GM23248 (cell line): ENCODE results near the gene NQO2. TPM values are rescaled to one million over a fixed set of nuclear protein-coding genes. Genes with fewer than 3 reads are reported as not detected.
A peak's percentile ranks its signal among the peaks of the same experiment; 100 is the strongest.

ENCODE experiments used
- DNase-seq: peaks from one replicate; pipeline ENCODE4 v3.0.0-alpha.2; 2015
- H2AFZ ChIP-seq: fragments of 200-600 bp; sonication (generic); 2 replicates; pipeline ENCODE4 v1.6.1; 2016; ENCODE audit warnings: antibody characterized with exemption
- H3F3A ChIP-seq: fragments of 200-600 bp; sonication (generic); 2 replicates; pipeline ENCODE4 v1.6.1; 2016; ENCODE audit warnings: mild to moderate bottlenecking, antibody characterized with exemption, mixed run types; ENCODE audit not compliant: insufficient read depth
- H3K27ac ChIP-seq: fragments of 200-600 bp; sonication (generic); 2 replicates; pipeline ENCODE4 v1.5.1; 2016; ENCODE audit warnings: mild to moderate bottlenecking
- H3K27me3 ChIP-seq: fragments of 200-600 bp; sonication (generic); replicated peaks from 2 replicates; pipeline ENCODE4 v1.6.1; 2016; ENCODE audit warnings: mild to moderate bottlenecking; ENCODE audit not compliant: insufficient read depth
- H3K36me3 ChIP-seq: fragments of 200-600 bp; sonication (generic); 2 replicates; pipeline ENCODE4 v1.6.1; 2016; ENCODE audit warnings: low read depth, mild to moderate bottlenecking
- H3K4me1 ChIP-seq: fragments of 200-600 bp; sonication (generic); 2 replicates; pipeline ENCODE4 v1.6.1; 2016; ENCODE audit warnings: mild to moderate bottlenecking; ENCODE audit not compliant: insufficient read depth
- H3K4me2 ChIP-seq: fragments of 200-600 bp; sonication (generic); one replicate; pipeline ENCODE4 v1.6.1; 2016; ENCODE audit warnings: mild to moderate bottlenecking; ENCODE audit not compliant: unreplicated experiment
- H3K4me3 ChIP-seq: fragments of 200-600 bp; sonication (generic); 2 replicates; pipeline ENCODE4 v1.5.1; 2016; ENCODE audit warnings: mild to moderate bottlenecking
- H3K79me2 ChIP-seq: fragments of 200-600 bp; sonication (generic); 2 replicates; pipeline ENCODE4 v1.6.1; 2016; ENCODE audit warnings: mild to moderate bottlenecking; ENCODE audit not compliant: insufficient read depth
- H3K9ac ChIP-seq: fragments of 200-600 bp; sonication (generic); 2 replicates; pipeline ENCODE4 v1.6.1; 2016; ENCODE audit warnings: mild to moderate bottlenecking
- H3K9me2 ChIP-seq: fragments of 200-600 bp; sonication (generic); 2 replicates; pipeline ENCODE4 v1.6.1; 2016; ENCODE audit warnings: mixed run types, mild to moderate bottlenecking, moderate library complexity; ENCODE audit not compliant: insufficient read depth
- H3K9me3 ChIP-seq: fragments of 200-600 bp; sonication (generic); one replicate; pipeline ENCODE4 v1.6.1; 2017; ENCODE audit warnings: low read depth
- H4K20me1 ChIP-seq: fragments of 200-600 bp; sonication (generic); 2 replicates; pipeline ENCODE4 v1.6.0; 2016; ENCODE audit not compliant: insufficient read depth
- EZH2 ChIP-seq: fragments of 200-600 bp; sonication (generic); IDR thresholded peaks from 2 replicates; pipeline ENCODE4 v1.6.1; 2018; ENCODE audit warnings: antibody characterized with exemption, mild to moderate bottlenecking; ENCODE audit not compliant: insufficient read depth, poor library complexity, severe bottlenecking
- EZH2phosphoT487 ChIP-seq: fragments of 200-600 bp; sonication (generic); IDR thresholded peaks from 2 replicates; pipeline ENCODE4 v1.6.1; 2018; ENCODE audit warnings: antibody characterized with exemption, moderate library complexity, mild to moderate bottlenecking, low read depth; ENCODE audit not compliant: insufficient read depth
- WGBS, 2 experiments: methylation state at CpG; one replicate each; pipeline ENCODE4 v1.1.6; 2015 to 2017; ENCODE audit warnings: low lambda C conversion rate in 2 of 2, low coverage in 1 of 2; ENCODE audit errors: missing lambda C conversion rate in 2 of 2; 5-methylcytosine and 5-hydroxymethylcytosine counted together
- in situ Hi-C: fragments of 300-500 bp; cut with MboI; formaldehyde crosslinking; loops from 2 replicates; pipeline ENCODE4 v1.15.0; 2020
- polyA plus RNA-seq: library from polyadenylated mRNA; unstranded; fragments of >200 nt; fragmentation: Nextera tagmentation; extraction: Ambion mirVana; gene quantifications from 2 replicates; pipeline ENCODE4 v1.2.1, GENCODE V29; 2016
- small RNA-seq: library from RNA; depleted of rRNA; stranded (forward); fragments of <200 nt; gene quantifications from one replicate; pipeline ENCODE3, GENCODE V24; 2014; ENCODE audit warnings: low read depth, low replicate concordance
- total RNA-seq: library from RNA; depleted of rRNA; stranded (reverse); fragments of >200 nt; shearing (Covaris generic); gene quantifications from 2 replicates; pipeline ENCODE4 v1.2.3, GENCODE V29; 2014; rRNA removed

Gene NQO2
- total and polyA plus RNA-seq, 2 experiments from 2014 or later: 29.6 to 61.0 TPM

DNA sequence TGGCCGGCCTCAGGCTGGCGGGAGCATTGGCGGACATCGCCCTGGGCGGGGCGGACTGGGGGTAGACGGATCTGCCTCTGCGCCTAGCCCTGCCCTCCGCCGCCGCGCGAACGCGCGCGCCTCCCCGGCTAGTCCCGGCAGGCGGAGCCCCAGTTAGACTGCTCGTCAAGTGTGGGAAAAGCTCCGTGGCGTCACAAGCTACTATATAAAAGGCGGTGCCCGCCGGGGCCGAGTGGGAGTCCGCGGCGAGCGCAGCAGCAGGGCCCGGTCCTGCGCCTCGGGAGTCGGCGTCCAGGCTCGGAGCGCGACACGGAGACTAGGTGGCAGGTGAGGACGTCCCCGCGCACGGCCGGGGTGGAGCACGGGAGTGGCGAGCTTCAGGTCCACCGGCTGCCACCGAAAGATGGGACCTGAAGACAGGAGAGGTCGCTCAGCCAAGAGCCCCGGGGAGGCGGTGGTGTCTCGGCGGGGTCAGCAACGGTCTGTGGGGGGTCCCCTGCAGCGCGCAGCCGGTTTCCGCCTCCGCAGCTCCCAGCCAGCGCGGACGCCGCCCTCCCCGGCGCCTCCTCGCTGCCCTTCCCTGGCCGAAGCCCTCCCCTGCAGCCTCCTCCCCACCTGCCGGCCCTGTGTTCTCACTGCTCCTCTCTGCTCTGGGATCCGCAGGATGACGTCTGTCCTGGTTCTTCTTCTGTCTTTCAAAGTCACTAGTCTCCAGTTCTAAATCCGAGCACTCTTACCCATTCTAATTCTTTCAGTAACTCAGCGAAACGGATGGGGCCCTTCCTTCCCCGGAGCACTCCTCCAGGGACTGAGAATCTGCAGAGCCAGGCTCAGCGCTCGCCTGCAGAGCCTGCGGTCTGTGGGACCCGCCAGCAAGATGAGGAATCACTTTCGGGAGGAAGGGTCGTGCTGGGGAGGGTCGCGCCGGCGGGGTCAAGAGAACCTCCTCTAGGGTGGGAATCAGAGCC lies 64.3 kb downstream of the NQO2 start:
- H3K9me3 ChIP-seq: no peaks in the 10 kb centered on the region
- H3K4me1 ChIP-seq: 0 out of 2 replicates have a peak, but pooled peaks cover 4% of the 10 kb centered on the region
- H3K27me3 ChIP-seq: no peaks in the 10 kb centered on the region
- DNase-seq: peak; percentile 98
- no peaks in the 10 kb centered on the region for H3K9me2 ChIP-seq
- 1 to 2% methylated on average over 56 to 74 of the region's 85 CpGs for WGBS, 2 experiments
- H3K4me2 ChIP-seq: peak overlapping the region; percentile 79
- peak overlapping the region; percentile 77 for H3K27ac ChIP-seq
- no peaks in the 10 kb centered on the region for H3K36me3 ChIP-seq
- peak overlapping the region; percentile 77 for H2AFZ ChIP-seq
- in situ Hi-C loops: no loop called here
- H3F3A ChIP-seq: no peaks in the 10 kb centered on the region
- H4K20me1 ChIP-seq: no peaks in the 10 kb centered on the region
- TF ChIP-seq EZH2 (no peak), EZH2phosphoT487 (no peak)
- H3K9ac ChIP-seq: peak overlapping the region; percentile 94
- H3K4me3 ChIP-seq: peak overlapping the region; percentile 77
- H3K79me2 ChIP-seq: peaks cover 34% of the 10 kb centered on the region

- Histone ChIP-seq H4K20me1 (no peaks in the 10 kb centered on the region), H3K27me3 (no peaks in the 10 kb centered on the region), H3K4me2 (peak within 1 kb of the TSS; percentile 79), H3K9ac (peak within 1 kb of the TSS; percentile 97), H3F3A (peaks cover 10% of the 10 kb centered on the region), H2AFZ (peak within 1 kb of the TSS; percentile 72), H3K79me2 (peaks cover 78% of the 10 kb centered on the region), H3K9me3 (no peaks in the 10 kb centered on the region), H3K27ac (peak within 1 kb of the TSS; percentile 93), H3K4me1 (peaks cover 20% of the 10 kb centered on the region), H3K9me2 (no peaks in the 10 kb centered on the region), H3K36me3 (no peaks in the 10 kb centered on the region; the same call in 1 of the 2 replicates), H3K4me3 (peak within 1 kb of the TSS; percentile 94)
- WGBS, 2 experiments: 1% methylated on average over 87 to 89 of the region's 112 CpGs
- TF ChIP-seq EZH2 (no peak), EZH2phosphoT487 (no peak)
- in situ Hi-C loops: no loop called here
- peak; percentile 94 for DNase-seq
These were observed 68.9 kb downstream of the NQO2 start, which contains the start of gene RIPK1 for GRCh38 chr6:3068329-3069214. Gene RIPK1 (plus strand): TSS chr6:3068494. CDS start chr6:3076824, 8,330 bp downstream.

Small RNAs within 50 kb of the gene (small RNA-seq; reads per million reads assigned to genes)
- not detected for gene AL133351.4

Other genes with a start within 250 kb of the NQO2 start
- gene MYLK4, start 249.0 kb upstream of the NQO2 start, total RNA-seq: 0.43 and 0.51 TPM in 2 replicates
- gene MYLK4, start 249.0 kb upstream of the NQO2 start, polyA plus RNA-seq: 0.20 and 0.24 TPM in 2 replicates
- gene WRNIP1, start 234.5 kb upstream of the NQO2 start, total RNA-seq: 63.1 and 64.9 TPM in 2 replicates
- gene WRNIP1, start 234.5 kb upstream of the NQO2 start, polyA plus RNA-seq: 16.8 and 17.0 TPM in 2 replicates
- gene SERPINB1, start 158.0 kb upstream of the NQO2 start, total RNA-seq: 13.8 and 28.3 TPM in 2 replicates
- 32.5 and 32.8 TPM in 2 replicates for gene SERPINB1, start 158.0 kb upstream of the NQO2 start, polyA plus RNA-seq
- gene SERPINB9, start 96.6 kb upstream of the NQO2 start, total RNA-seq: 1.1 and 2.4 TPM in 2 replicates
- 0.91 and 1.1 TPM in 2 replicates for gene SERPINB9, start 96.6 kb upstream of the NQO2 start, polyA plus RNA-seq
- 95.7 and 141 TPM in 2 replicates for gene SERPINB6, start 28.3 kb upstream of the NQO2 start, total RNA-seq
- gene SERPINB6, start 28.3 kb upstream of the NQO2 start, polyA plus RNA-seq: 149 and 153 TPM in 2 replicates
- gene RIPK1, start 68.6 kb downstream of the NQO2 start, total RNA-seq: 23.3 and 26.2 TPM in 2 replicates
- 15.3 and 16.1 TPM in 2 replicates for gene RIPK1, start 68.6 kb downstream of the NQO2 start, polyA plus RNA-seq
- 8.0 and 8.5 TPM in 2 replicates for gene BPHL, start 118.8 kb downstream of the NQO2 start, total RNA-seq
- 20.2 and 21.0 TPM in 2 replicates for gene BPHL, start 118.8 kb downstream of the NQO2 start, polyA plus RNA-seq
- gene TUBB2A, start 157.7 kb downstream of the NQO2 start, total RNA-seq: 163 and 190 TPM in 2 replicates
- gene TUBB2A, start 157.7 kb downstream of the NQO2 start, polyA plus RNA-seq: 190 and 195 TPM in 2 replicates
- 8.5 and 10.4 TPM in 2 replicates for gene TUBB2B, start 227.8 kb downstream of the NQO2 start, total RNA-seq
- gene TUBB2B, start 227.8 kb downstream of the NQO2 start, polyA plus RNA-seq: 8.1 and 9.0 TPM in 2 replicates